GM21367 (cell line): ENCODE results near the gene TLR8.

Experiments used
- ATAC-seq: cut with Tn5 transposase; IDR thresholded peaks from one replicate; pipeline ENCODE4 v1.9.1; 2021; ENCODE audit not compliant: unreplicated experiment

Gene TLR8

DNA sequence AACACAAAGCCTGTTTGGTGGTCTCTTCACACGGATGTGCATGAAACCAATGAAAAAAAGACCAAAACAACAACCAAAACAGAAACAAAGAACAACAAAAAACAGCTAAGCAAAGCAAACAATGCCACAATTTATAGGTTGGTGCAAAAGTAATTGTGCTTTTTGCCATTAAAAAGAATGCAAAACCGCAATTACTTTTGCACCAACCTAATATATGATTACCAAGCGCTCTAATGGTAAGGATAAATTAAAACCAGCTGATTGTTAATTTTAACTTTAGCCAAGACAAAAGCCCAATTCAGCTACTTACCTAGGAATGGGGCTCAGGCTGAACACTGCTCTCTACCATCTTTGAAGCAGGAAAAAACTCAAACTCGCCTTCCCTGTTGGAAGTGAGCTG, 39.1 kb downstream of the TLR8 start:
- no peak for ATAC-seq

- no peak for ATAC-seq
These were observed 40.0 kb downstream of the TLR8 start for GRCh38 chrX:12946406-12946805.

GRCh38 chrX:12946838-12947544, 40.6 kb downstream of the TLR8 start:
- ATAC-seq = no peak

GRCh38 chrX:12947545-12948235, 41.3 kb downstream of the TLR8 start:
- ATAC-seq = no peak

DNA sequence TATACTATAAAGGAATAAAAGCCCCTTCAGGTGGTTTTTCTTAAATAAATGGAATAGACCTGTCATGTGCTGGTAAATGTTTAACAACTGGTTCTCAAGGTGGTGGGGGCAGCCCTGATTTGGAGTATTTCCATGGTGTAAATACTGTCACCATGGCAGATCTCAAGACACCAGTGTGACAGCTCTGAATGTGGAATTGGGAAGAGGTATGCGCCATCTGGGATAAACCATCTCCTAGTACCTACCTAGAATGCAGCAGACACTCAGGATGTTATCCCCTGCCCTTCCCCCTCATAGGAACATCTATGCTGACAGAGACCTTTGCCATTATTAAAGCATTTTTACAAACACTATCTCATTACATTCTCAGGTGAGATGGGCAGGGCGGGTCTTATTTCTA, 42.1 kb downstream of the TLR8 start:
- ATAC-seq = no peak

DNA sequence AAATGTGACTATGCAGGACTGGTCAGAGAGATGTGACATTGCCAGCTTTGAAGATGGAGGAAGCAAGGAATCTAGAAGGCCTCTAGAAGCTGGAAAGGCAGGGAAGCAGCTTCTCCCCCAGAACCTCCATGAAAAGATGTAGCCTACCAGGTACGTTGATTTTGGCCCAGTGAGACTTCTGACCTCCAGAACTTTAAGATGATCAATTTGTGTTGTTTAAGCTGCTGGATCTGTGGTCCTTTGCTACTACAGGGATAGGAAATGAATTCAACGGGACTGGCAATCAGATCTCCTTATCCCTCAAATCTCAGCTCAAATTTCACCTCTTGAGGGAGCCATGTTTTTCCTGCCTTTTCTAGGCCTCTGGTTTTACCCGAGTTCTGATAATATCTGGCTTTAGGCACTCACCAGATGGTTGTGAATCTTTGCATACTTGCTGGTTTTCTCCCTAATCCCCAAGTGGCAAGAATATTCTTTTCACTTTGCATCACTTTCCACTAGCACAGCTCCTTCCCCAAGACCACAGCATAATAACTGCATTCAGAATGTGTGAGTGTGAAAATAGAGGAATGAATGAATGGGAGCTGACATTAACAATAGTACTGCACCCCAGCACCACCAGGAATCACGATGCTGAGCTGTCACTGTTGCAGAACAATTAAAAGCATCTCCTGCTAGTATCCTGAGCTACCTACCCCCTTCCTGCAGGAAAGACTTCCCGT, 42.9 kb downstream of the TLR8 start:
- ATAC-seq = no peak

GRCh38 chrX:12949927-12950656, 43.7 kb downstream of the TLR8 start:
- ATAC-seq = peak; percentile 50

- ATAC-seq = peak; percentile 43
These were observed 44.6 kb downstream of the TLR8 start for GRCh38 chrX:12950851-12951594.

DNA sequence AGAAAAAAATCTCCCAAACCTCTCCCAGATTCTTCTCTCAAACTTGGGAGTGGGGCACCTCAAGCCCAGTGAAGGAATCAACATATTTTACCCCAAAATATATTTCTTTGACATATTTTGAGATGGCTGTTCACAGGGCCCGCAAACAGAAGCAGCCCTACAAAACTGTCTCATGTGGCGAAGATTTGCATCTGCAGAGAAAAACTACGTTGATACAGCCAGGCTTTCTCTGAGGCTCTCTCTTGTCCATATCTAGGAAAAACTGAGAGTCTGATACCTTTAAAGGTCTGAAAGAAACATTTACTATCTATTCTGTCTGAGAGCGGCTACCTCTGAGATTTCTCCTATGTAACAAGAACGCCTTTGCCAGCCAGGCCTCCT, 45.2 kb downstream of the TLR8 start:
- ATAC-seq = no peak

DNA sequence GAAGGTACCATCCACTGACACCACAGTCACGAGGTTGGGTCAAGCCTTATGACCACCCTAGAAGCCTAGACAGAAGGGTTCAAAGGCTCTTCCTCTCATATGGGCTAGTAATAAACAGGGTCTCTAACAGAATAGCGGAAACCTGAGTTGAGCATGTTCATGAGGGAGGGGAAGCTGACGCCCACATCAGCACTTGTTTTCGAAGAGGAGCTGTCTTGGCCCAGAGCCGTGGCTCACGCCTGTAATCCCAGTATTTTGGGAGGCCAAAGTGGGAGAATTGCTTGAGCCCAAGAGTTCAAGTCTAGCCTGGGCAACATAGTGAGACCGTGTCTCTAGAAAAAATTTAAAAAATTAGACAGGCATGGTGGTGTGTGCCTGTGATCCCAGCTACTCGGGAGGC, 47.0 kb downstream of the TLR8 start:
- ATAC-seq = no peak

- ATAC-seq = no peak
These were observed 48.0 kb downstream of the TLR8 start for GRCh38 chrX:12954376-12954775.

- ATAC-seq = no peak
These were observed 48.6 kb downstream of the TLR8 start for GRCh38 chrX:12954981-12955380.

DNA sequence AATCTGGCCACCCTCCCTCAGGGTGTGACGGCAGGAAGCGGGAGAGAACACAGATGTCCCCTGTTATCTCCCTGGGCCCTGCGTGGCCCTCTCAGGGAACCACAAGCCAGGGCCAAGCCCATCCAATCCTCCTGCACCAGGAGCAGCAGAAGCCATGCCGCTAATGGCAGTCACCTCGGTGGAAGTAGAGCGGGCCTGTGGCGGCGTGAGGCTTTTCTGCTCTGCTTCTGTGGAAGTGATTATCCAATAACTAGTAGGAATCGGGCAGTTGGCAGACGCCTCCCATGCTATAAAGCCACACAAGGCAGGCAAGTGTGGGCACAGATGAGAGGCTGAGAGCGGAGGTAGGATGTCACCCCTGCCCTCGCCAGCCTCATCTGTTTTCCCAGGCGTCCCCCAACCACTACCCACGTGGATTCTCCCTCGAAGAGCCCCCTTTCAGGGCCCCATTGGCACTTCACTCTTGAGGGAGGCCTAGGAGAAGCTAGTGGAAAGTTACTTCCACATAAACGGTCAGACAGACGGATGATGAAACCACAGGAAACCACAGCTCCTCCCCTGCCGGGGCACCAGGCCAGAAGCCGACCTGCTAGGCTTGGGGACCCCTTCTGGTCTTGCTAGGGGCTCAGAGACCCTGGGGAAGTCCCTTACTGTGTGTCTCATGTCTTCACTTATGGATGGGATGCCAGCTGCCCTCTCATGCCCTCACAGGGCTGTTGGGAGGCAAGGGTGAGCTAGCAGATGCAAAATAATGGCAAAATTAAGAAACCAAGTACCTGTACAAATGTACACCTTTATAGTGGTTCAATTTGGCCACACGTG, 49.7 kb downstream of the TLR8 start:
- no peak for ATAC-seq

- peak; percentile 54 for ATAC-seq
These were observed 50.5 kb downstream of the TLR8 start for GRCh38 chrX:12956704-12957534.

- ATAC-seq = no peak
These were observed 51.6 kb downstream of the TLR8 start for GRCh38 chrX:12958059-12958458.

- ATAC-seq = no peak
These were observed 52.0 kb downstream of the TLR8 start for GRCh38 chrX:12958461-12958860.

GRCh38 chrX:12961196-12961718, 54.8 kb downstream of the TLR8 start:
- no peak for ATAC-seq

DNA sequence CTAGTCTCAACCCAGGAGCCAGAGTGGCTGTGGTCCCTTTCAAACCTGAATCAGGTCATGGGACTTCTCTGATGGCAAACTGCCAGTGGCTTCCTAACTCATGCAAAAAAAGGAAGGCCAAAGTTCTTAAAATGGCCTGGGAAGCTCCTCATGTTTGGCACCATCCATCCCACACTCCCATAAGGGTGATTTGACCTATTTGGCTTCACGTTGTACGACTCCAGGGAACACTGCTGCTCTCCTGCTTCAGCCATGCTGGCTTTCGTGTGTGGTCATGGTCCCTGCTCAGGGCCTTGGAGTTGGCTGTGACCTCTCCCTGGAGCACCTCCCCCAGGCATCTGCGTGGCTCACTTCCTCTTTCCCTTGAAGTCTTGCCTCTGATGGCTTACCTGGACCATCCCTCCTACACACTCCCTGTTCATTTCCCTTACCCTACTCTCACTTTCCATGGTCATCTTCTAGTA, 55.7 kb downstream of the TLR8 start:
- no peak for ATAC-seq
